Endothelial cell of umbilical vein (primary cell): ENCODE results near the gene IFI27.

Experiments used
- CTCF ChIP-seq, 2 donors: IDR thresholded peaks; 1 replicate in 1 of 2; 2 replicates in 1 of 2; pipeline ENCODE4 v1.5.1; 2011; ENCODE audit warnings: low read length in 2 of 2, mild to moderate bottlenecking in 2 of 2, moderate library complexity in 2 of 2, control low read depth in 1 of 2, inconsistent platforms in 1 of 2, low read depth in 1 of 2; ENCODE audit not compliant: insufficient read depth in 1 of 2; ENCODE audit errors: extremely low read depth in 1 of 2
- EZH2 ChIP-seq: IDR thresholded peaks from 2 replicates; pipeline ENCODE4 v1.6.1; 2012; ENCODE audit warnings: borderline replicate concordance, low read depth, mild to moderate bottlenecking, moderate library complexity, low read length, inconsistent platforms; ENCODE audit not compliant: severe bottlenecking
- MAX ChIP-seq: IDR thresholded peaks from 2 replicates; pipeline ENCODE4 v1.6.1; 2011; ENCODE audit not compliant: insufficient read depth, insufficient read length
- MYC ChIP-seq: IDR thresholded peaks from one replicate; pipeline ENCODE4 v1.6.1; 2011; ENCODE audit warnings: mild to moderate bottlenecking, low read depth, low read length
- POLR2A ChIP-seq: IDR thresholded peaks from 2 replicates; pipeline ENCODE4 v1.6.1; 2012; ENCODE audit warnings: low read depth, mild to moderate bottlenecking, control low read depth, low read length
- POLR2AphosphoS5 ChIP-seq: IDR thresholded peaks from 2 replicates; pipeline ENCODE4 v1.6.1; 2012; ENCODE audit warnings: low read depth, mild to moderate bottlenecking, control low read depth, low read length, moderate library complexity; ENCODE audit not compliant: insufficient read depth

- no peak for TF ChIP-seq CTCF (IDR thresholded peaks at IDR 0.05; ENCODE audit: extremely low read depth in 1 of 2, insufficient read depth in 1 of 2, low read depth in 1 of 2, low read length in 2 of 2)
- no peak for TF ChIP-seq MYC
- TF ChIP-seq POLR2AphosphoS5 = peak; percentile 37
- TF ChIP-seq POLR2A = peak; percentile 85
- TF ChIP-seq EZH2 = no peak
- TF ChIP-seq MAX = no peak
These were observed at the start of gene IFI27 for GRCh38 chr14:94110552-94111181.
